Testis (tissue), 2 donors: ENCODE data around the gene FBLN1.
"Not testable (repeated sequence)": the region's sequence is repeated elsewhere in the genome, so short reads cannot be mapped to it uniquely, and the experiment has no call there.

Experiments used
- POLR2A ChIP-seq: fragments of 450-650 bp; IDR thresholded peaks from one replicate; pipeline ENCODE4 v1.6.1; 2017; ENCODE audit warnings: antibody characterized with exemption, mild to moderate bottlenecking, moderate library complexity
- TF ChIP-seq, protein P1 (sequence below), 3 experiments: fragments of 450-650 bp in 2 of 3; fragments of 200-600 bp in 1 of 3; sonication (generic) in 1 of 3; IDR thresholded peaks; one replicate each; pipeline ENCODE4 v1.5.1; 2016 to 2019; ENCODE audit warnings: antibody characterized with exemption in 3 of 3, mild to moderate bottlenecking in 2 of 3, moderate library complexity in 1 of 3

GRCh38 chr22:45495616-45496015 is 7.1 kb upstream of the FBLN1 start:
- TF ChIP-seq POLR2A = not testable (repeated sequence)
- TF ChIP-seq, protein P1, sequence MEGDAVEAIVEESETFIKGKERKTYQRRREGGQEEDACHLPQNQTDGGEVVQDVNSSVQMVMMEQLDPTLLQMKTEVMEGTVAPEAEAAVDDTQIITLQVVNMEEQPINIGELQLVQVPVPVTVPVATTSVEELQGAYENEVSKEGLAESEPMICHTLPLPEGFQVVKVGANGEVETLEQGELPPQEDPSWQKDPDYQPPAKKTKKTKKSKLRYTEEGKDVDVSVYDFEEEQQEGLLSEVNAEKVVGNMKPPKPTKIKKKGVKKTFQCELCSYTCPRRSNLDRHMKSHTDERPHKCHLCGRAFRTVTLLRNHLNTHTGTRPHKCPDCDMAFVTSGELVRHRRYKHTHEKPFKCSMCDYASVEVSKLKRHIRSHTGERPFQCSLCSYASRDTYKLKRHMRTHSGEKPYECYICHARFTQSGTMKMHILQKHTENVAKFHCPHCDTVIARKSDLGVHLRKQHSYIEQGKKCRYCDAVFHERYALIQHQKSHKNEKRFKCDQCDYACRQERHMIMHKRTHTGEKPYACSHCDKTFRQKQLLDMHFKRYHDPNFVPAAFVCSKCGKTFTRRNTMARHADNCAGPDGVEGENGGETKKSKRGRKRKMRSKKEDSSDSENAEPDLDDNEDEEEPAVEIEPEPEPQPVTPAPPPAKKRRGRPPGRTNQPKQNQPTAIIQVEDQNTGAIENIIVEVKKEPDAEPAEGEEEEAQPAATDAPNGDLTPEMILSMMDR (IDR thresholded peaks at IDR 0.05) = not testable (repeated sequence)
